ENCODE measurements around the gene ABHD16A. TPM values are rescaled to one million over a fixed set of nuclear protein-coding genes. Genes with fewer than 3 reads are reported as not detected.

Gene ABHD16A
- total RNA-seq, 4 donors from 2014 or later: 41.8 to 62.8 (median 57.4) TPM

DNA sequence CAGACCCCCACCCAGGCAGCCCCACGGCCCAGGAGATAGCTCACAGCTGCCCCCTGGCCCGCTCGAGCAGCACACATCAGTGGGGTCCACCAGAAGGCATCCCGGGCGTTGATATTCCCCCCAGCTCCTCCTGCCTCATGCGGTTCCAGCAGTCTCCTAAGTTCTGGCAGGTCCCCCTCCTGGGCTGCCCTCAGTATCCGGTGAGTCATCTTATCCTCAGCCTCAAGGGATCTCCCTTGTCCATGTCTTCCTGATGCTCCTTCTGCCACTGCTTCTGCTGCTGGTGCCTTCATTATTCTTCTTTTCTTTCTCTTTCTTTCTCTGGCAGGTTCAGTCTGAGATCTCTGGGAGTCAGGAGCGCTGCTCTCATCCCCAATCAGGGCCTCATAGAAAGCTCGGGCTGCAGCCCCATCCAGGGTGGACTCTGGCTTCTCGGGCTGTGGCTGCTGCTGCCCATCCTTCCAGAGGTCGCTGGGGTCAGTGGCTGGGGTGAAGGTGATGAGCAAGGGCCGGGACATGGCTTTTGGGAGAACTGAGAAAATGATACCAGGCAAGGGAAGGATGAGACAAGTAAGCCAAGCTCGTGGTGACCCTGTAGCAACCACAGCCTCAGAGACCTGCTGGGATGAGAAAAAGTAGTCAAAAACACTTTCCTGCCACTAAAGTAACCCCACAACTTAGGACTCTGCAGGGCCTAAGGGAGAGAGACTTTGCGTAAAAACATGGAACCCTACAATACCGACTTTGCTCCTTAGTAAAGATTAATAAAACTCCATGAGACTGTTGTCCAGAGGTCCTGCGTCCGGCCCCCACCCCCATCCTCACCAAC lies 38.9 kb downstream of the ABHD16A start:
- TF ChIP-seq, protein P1, sequence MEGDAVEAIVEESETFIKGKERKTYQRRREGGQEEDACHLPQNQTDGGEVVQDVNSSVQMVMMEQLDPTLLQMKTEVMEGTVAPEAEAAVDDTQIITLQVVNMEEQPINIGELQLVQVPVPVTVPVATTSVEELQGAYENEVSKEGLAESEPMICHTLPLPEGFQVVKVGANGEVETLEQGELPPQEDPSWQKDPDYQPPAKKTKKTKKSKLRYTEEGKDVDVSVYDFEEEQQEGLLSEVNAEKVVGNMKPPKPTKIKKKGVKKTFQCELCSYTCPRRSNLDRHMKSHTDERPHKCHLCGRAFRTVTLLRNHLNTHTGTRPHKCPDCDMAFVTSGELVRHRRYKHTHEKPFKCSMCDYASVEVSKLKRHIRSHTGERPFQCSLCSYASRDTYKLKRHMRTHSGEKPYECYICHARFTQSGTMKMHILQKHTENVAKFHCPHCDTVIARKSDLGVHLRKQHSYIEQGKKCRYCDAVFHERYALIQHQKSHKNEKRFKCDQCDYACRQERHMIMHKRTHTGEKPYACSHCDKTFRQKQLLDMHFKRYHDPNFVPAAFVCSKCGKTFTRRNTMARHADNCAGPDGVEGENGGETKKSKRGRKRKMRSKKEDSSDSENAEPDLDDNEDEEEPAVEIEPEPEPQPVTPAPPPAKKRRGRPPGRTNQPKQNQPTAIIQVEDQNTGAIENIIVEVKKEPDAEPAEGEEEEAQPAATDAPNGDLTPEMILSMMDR (IDR thresholded peaks at IDR 0.05): no peak
- ATAC-seq (ENCODE audit: low FRiP score) (no peak), DNase-seq (ENCODE audit: low spot score) (no peak)

DNA sequence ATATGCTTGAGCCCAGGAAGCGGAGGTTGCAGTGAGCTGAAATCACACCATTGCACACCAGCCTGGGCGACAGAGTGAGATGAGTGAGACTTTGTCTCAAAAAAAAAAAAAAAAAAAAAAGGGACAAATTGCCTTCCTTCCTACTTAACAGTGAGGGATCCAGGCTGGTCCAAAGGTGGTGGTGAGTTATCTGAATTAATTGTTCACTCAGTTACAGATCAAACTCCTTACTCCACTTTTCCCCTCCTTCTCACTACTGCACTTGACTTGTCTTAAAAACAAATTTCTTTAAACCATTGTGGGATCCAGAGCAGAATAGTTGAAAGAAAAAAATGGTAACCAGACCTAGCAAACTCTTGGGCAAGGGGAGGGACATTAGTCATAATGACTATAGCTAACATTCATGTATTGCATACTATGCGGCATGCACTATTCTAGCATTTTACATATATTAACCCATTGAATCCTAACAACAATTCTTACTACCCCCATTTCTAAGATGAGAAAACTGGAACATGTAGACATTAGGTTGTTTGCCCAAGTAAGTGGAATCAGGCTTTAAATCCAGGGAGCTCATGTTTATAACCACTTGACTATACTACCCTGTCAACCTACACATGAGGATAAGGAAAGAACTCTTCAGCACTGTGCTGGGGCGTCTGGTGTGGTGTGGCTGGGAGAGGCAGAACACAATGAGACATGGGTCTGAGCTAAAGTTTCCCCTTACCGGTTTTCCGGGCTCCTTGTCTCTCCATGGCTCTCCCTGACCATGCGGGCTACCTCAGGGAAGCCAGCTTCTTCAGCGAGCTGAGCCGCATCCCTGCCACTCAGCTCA lies 39.8 kb downstream of the ABHD16A start:
- DNase-seq (ENCODE audit: low spot score): no peak
- no peak for ATAC-seq (ENCODE audit: low FRiP score)
- TF ChIP-seq, protein P1 (IDR thresholded peaks at IDR 0.05): no peak

DNA sequence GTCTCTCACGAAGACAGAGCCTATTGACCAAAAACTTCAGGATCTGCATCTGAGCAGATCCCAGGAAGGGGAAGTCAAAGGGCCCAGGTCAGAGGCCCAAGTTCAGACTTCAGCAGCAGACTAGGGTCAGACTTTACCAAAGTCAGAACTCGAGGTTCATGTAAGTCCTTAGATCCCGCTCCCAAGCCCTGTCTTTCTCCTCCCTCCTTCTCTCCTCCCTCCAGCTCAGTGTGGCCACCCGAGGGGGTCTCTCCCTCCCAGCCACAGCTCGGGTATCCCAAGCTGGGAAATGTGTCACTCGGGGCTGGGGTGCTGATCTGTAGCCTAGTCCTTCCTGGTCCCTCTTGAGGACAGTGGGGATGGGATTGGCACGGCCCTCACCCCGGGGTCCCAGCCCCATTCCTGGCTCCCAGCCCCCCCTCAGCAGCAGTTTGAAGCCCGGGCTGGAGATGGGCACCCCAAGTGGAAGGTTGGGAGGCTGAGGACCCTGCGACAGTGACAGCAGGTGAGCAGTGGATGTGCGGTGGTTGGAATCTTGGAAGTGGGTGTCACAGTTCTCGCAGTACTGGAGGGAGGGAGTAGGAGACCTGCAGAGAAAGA lies 40.9 kb downstream of the ABHD16A start:
- ATAC-seq (ENCODE audit: low FRiP score): no peak
- TF ChIP-seq, protein P1 (IDR thresholded peaks at IDR 0.05): no peak
- no peak for DNase-seq (ENCODE audit: low spot score)

DNA sequence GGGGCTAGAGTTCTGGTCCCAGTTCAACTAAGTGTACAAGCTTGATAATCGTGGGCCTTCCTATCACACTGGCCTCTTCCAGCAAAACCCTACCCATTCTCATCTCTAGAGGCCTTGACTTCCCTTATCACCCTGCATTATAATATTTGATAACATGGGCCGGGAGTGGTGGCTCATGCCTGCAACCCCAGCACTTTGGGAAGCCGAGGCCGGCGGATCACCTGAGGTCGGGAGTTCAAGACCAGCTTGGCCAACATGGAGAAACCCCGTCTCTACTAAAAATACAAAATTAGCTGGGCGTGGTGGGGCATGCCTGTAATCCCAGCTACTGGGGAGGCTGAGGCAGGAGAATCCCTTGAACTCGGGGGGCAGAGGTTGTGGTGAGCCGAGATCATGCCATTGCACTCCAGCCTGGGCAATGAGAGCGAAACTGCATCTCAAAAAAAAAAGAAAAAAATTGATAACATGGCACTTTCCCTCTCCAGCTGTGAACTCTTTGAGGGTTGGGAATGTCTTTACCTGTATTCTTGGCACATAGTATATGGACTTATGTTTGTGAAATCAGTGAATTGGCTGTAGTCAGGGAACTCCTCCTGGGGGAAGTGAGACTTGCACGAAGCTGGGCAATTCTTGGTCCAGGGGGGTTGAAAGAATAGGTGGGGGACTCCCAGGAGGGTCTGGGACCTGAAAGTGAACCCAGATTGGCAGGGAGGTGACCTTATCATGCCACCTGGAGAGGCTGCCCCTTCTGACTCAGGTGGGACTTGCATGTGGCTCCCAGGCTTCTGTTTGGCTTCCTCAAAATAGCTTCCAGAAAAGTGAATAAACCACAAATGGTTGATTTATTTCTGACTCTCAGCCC lies 41.6 kb downstream of the ABHD16A start:
- DNase-seq (ENCODE audit: low spot score) (no peak), ATAC-seq (ENCODE audit: low FRiP score) (no peak)
- TF ChIP-seq, protein P1 (IDR thresholded peaks at IDR 0.05): no peak

DNA sequence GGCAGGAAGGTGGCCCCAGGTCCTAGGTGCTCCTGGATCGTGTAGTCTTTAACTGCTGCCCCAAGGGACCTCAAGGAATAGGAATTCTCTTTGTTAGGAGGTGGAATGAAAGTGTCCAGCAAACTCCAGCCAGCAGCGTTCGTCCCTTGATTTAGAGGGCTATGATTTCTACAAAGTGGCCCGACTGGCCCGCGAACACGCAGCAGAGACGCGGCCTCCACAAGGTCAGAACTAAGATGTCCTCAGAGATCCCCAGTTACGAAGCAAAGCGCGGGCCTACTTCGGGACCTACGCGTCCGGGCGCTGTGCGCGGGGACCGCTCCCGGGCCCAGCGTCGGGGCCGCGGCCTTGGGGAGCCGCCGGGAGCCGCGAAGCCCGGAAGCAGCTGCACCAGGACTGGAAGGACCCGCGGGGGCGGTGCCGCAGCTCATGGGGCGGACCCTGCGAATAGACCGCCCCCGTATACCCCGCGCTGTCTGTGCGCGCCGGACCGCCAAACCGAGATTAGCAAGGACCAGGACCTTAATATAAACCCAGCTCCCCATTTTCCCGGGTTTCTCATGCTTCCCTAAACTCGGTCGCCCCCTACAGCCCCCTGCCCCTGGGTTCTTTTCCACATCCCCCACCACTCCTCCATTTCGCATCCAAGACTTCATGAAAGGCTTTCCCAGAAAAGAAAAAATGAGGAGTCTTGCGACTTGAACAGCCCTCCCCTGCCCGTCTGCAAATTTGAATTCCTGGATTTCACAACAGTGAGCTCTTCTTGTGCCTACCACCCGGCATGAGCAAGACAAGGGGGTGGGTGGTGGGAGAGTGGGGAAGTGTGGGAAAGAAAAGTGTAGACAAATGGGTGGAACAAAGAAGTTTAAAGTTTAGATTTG lies 42.5 kb downstream of the ABHD16A start, which contains the start of gene C6orf47:
Gene C6orf47, minus strand, starts transcription at position 398 of the 881 bp plus-strand sequence. CDS start 831 bp downstream, outside the sequence.
- ATAC-seq (ENCODE audit: low FRiP score): peak; percentile 73
- TF ChIP-seq, protein P1 (IDR thresholded peaks at IDR 0.05): no peak
- peak; percentile 65 for DNase-seq (ENCODE audit: low spot score)
